Measurements from ENCODE around the gene NHEJ1. TPM values are rescaled to one million over a fixed set of nuclear protein-coding genes. Genes with fewer than 3 reads are reported as not detected.

The NHEJ1 gene
- total RNA-seq, 1 donor from 2014 or later, result 18.1 TPM

GRCh38 chr2:219035942-219036341 lies 124.7 kb downstream of the NHEJ1 start:
- Mint-ChIP-seq H3K9me3 (no peaks in the 10 kb centered on the region), H3K36me3 (ENCODE audit: low read depth) (no peaks in the 10 kb centered on the region), H3K4me1 (ENCODE audit: low read depth) (no peaks in the 10 kb centered on the region), H3K27me3 (ENCODE audit: insufficient read depth) (peaks cover 39% of the 10 kb centered on the region), H3K27ac (no peak overlapping the region), H3K4me3 (no peak overlapping the region)
- DNase-seq (ENCODE audit: low spot score), result no peak
- intact Hi-C loops (cut with micrococcal nuclease), result no loop called here

DNA sequence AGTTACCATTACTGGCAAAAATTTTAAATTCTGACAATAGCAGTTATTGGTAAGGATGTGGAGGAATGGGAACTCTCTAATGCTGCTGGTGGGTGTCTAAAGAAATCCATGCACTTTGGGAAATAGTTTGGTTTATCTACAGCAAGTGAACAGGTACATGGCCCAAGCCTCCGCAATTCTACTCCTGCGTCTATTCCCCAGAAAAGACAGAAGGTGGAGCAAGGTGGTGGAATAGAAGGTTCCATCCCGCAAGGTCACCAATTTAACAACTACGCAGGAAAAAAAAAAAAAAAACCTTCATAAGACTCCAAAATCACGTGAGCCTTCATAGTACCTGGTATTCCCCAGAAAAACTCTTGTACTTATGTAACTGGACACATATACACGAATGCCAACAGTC lies 125.8 kb downstream of the NHEJ1 start:
- peaks cover 30% of the 10 kb centered on the region for H3K27me3 Mint-ChIP-seq (ENCODE audit: insufficient read depth)
- no peak overlapping the region for H3K4me3 Mint-ChIP-seq
- intact Hi-C loops (cut with micrococcal nuclease), result no loop called here
- H3K9me3 Mint-ChIP-seq, result no peaks in the 10 kb centered on the region
- no peak overlapping the region for H3K27ac Mint-ChIP-seq
- no peaks in the 10 kb centered on the region for H3K36me3 Mint-ChIP-seq (ENCODE audit: low read depth)
- H3K4me1 Mint-ChIP-seq (ENCODE audit: low read depth), result no peaks in the 10 kb centered on the region
- DNase-seq (ENCODE audit: low spot score), result no peak

DNA sequence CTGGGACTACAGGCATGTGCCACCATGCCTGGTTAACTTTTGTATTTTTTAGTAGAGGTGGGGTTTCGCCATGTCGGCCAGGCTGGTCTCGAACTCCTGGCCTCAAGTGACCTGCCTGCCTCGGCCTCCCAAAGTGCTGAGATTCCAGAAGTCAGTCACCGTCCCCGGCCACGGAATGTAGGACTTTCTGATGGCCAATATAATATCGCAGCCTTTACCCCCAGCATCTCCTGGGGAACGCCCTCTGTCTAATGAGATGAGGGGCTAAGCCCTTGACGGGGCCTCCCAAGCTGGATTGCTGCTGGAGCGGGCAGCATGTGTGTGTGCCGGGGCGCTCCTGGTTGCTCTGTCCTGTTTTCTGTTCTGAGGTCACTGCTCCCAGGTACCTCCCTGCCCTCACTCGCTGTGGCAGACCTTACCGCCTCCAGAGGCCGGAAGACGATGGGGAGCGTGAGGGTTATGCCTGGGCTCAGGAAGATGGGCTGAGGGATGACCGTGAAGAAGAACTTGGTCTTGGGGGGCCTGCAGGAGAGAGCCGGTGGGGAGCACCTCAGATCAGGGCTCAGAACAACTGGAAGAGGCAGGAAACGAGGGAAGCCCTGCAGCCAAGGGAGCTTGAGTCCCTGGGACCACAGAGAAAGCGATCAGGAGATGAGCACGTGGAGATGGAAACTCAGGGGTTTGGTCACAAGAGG lies 128.4 kb downstream of the NHEJ1 start:
- Mint-ChIP-seq H3K36me3 (ENCODE audit: low read depth) (no peaks in the 10 kb centered on the region), H3K27me3 (ENCODE audit: insufficient read depth) (peaks cover 23% of the 10 kb centered on the region), H3K4me3 (no peak overlapping the region), H3K9me3 (no peaks in the 10 kb centered on the region), H3K27ac (no peak overlapping the region), H3K4me1 (ENCODE audit: low read depth) (no peaks in the 10 kb centered on the region)
- intact Hi-C loops (cut with micrococcal nuclease), result no loop called here
- DNase-seq (ENCODE audit: low spot score), result no peak

- no peaks in the 10 kb centered on the region for H3K4me1 Mint-ChIP-seq (ENCODE audit: low read depth)
- no peaks in the 10 kb centered on the region for H3K9me3 Mint-ChIP-seq
- intact Hi-C loops (cut with micrococcal nuclease), result no loop called here
- no peaks in the 10 kb centered on the region for H3K36me3 Mint-ChIP-seq (ENCODE audit: low read depth)
- no peak overlapping the region for H3K27ac Mint-ChIP-seq
- H3K4me3 Mint-ChIP-seq, result no peak overlapping the region
- H3K27me3 Mint-ChIP-seq (ENCODE audit: insufficient read depth), result peaks cover 19% of the 10 kb centered on the region
- no peak for DNase-seq (ENCODE audit: low spot score)
These were observed 129.4 kb downstream of the NHEJ1 start for GRCh38 chr2:219031005-219031738.

DNA sequence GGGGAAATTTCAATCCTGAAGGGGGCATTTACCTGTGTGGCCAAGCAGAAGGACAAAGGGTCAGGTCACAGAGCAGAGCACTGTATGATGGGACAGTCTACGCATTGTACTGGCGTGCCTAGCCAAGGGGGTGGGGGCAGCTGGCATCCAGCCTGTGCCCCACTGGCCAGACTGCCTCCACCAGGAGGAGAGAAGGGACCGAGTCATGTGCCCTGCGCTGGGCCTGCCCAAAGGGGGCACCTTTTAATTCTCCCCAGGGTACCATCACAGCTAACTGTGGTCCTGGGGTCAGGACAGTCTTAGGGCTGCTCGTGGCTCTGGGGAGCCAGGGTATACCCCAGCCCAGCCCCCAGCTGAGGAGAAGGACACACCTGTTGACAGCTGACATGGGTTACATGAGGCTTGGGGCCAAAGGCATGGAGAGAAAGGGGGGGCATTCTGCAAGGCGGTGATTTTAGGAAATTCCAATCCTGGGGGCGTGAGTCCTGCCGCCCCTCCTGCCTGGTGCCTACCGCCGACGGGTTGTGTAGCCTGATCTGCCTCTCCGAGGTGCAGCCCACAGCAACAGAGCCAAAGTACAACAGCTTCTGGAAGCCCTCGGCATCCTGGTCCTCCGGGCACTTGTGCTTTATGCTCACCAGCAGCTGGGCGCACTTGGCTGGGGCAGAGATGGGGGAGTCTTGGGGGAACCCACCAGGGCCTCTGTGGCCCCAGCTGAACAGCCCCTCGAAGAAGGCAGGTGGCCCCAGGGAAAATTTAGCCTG lies 130.3 kb downstream of the NHEJ1 start:
- Mint-ChIP-seq H3K9me3 (no peaks in the 10 kb centered on the region), H3K4me1 (ENCODE audit: low read depth) (no peaks in the 10 kb centered on the region), H3K4me3 (no peak overlapping the region)

DNA sequence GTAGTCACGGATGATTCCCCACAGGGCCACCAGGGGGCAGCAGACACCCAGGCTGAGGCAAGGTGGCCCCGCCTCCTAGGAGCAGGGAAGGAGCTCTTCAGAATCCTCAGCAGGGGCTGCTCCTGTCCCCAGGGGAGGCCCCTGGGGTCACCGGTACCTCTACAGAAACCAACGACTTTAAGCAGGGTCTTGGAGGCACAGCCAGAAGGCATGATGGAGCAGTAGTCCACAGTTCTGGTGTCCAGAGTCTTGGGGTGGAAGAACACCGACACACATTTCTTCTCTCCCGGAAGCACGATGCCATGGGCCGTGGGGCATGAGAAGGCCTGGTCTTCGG lies 130.8 kb downstream of the NHEJ1 start:
- no peaks in the 10 kb centered on the region for H3K36me3 Mint-ChIP-seq (ENCODE audit: low read depth)
- no peak overlapping the region for H3K27ac Mint-ChIP-seq
- intact Hi-C loops (cut with micrococcal nuclease), result loop anchor here (1.0 kb wide), 2 partner anchors 90 to 126 kb away; no protein-coding TSS in a partner anchor
- H3K4me1 Mint-ChIP-seq (ENCODE audit: low read depth), result no peaks in the 10 kb centered on the region
- peak; percentile 63 for DNase-seq (ENCODE audit: low spot score)
- no peak overlapping the region for H3K4me3 Mint-ChIP-seq
- no peaks in the 10 kb centered on the region for H3K9me3 Mint-ChIP-seq
- H3K27me3 Mint-ChIP-seq (ENCODE audit: insufficient read depth), result peaks cover 12% of the 10 kb centered on the region

More for the DNA sequence above, 130.3 kb downstream of the NHEJ1 start:
- intact Hi-C loops (cut with micrococcal nuclease), result no loop called here
- no peaks in the 10 kb centered on the region for H3K36me3 Mint-ChIP-seq (ENCODE audit: low read depth)
- H3K27me3 Mint-ChIP-seq (ENCODE audit: insufficient read depth), result peaks cover 17% of the 10 kb centered on the region
- H3K27ac Mint-ChIP-seq, result no peak overlapping the region
- DNase-seq (ENCODE audit: low spot score), result no peak

DNA sequence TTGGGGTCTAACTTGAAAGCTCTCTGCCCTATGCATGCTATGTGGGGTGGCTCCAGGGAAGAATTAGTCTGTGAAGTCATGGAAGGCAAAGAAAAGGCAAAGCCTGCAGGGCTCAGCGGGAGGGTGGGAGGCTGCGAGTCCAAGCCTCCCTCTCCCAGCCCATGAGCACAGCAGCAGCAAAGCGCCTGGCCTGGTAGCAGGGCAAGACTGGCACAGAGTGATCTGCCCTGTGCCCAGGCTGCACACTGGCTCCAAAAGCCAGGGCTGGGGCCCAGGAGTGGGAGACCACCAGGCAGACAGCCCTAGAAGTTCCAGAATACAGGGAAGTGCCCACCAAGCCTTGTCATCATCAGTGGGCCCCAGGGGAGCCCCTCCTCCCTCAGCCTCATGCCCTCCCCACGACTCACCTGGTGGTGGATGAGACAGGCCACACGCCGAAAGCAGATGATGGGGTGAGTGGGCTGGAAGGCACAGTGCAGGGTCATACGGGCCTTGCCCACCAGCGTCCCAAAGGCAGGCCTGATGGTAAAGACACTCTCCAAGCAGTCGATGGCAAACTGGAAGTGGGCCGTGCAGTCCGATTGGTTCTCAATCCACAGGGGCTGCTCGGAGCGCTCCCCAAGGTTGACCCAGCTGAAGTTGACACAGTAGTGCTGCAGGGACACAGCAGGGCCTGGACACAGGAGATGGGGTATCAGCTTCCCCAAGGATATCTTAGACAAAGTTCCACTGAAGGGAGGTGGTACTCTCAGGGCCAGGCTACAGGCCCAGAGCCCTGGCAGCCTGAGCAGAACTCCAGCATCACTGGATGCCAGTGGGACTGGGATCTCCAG lies 131.4 kb downstream of the NHEJ1 start:
- no peaks in the 10 kb centered on the region for H3K9me3 Mint-ChIP-seq
- intact Hi-C loops (cut with micrococcal nuclease), result loop anchor here (1.0 kb wide), 2 partner anchors 90 to 126 kb away; no protein-coding TSS in a partner anchor
- DNase-seq (ENCODE audit: low spot score), result no peak
- H3K4me1 Mint-ChIP-seq (ENCODE audit: low read depth), result no peaks in the 10 kb centered on the region
- H3K27ac Mint-ChIP-seq, result no peak overlapping the region
- no peak overlapping the region for H3K4me3 Mint-ChIP-seq
- peaks cover 7% of the 10 kb centered on the region for H3K27me3 Mint-ChIP-seq (ENCODE audit: insufficient read depth)
- H3K36me3 Mint-ChIP-seq (ENCODE audit: low read depth), result no peaks in the 10 kb centered on the region

GRCh38 chr2:219028141-219028540 lies 132.5 kb downstream of the NHEJ1 start:
- Mint-ChIP-seq H3K4me3 (no peak overlapping the region), H3K36me3 (ENCODE audit: low read depth) (no peaks in the 10 kb centered on the region), H3K4me1 (ENCODE audit: low read depth) (no peaks in the 10 kb centered on the region), H3K27me3 (ENCODE audit: insufficient read depth) (no peaks in the 10 kb centered on the region), H3K27ac (no peak overlapping the region), H3K9me3 (no peaks in the 10 kb centered on the region)
- intact Hi-C loops (cut with micrococcal nuclease), result no loop called here
- no peak for DNase-seq (ENCODE audit: low spot score)

DNA sequence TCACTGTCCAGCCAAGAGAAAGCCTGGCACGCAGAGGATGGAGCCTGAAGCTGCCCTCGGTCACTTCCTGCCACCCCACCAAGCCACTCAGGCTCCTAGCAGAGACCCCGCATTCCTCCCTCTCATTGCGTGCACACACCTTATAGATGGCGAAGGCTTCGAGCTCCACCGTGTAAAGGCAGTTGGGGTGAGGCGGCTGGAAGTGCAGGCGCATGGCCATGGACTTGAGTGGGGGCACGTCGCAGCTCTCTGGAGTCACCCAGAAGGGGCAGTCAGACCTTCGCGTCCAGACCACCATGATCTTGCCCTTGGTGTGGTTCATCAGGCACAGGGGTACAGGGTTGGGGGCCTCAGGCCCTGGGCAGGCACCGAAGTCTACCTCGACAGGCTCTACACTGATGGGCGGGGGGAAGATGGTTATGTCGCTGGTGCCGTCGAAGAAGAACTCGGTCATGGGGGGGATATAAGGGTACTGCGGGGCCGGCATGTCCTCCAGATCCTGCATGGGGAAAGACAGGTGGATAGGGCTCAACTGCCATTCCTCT lies 133.0 kb downstream of the NHEJ1 start:
- H3K9me3 Mint-ChIP-seq, result no peaks in the 10 kb centered on the region
- H3K27me3 Mint-ChIP-seq (ENCODE audit: insufficient read depth), result peaks cover 2% of the 10 kb centered on the region
- no peak for DNase-seq (ENCODE audit: low spot score)
- no peak overlapping the region for H3K27ac Mint-ChIP-seq
- intact Hi-C loops (cut with micrococcal nuclease), result no loop called here
- H3K36me3 Mint-ChIP-seq (ENCODE audit: low read depth), result no peaks in the 10 kb centered on the region
- no peaks in the 10 kb centered on the region for H3K4me1 Mint-ChIP-seq (ENCODE audit: low read depth)
- H3K4me3 Mint-ChIP-seq, result no peak overlapping the region

- Mint-ChIP-seq H3K27ac (no peak overlapping the region), H3K9me3 (no peaks in the 10 kb centered on the region), H3K4me3 (no peak overlapping the region), H3K4me1 (ENCODE audit: low read depth) (no peaks in the 10 kb centered on the region), H3K36me3 (ENCODE audit: low read depth) (no peaks in the 10 kb centered on the region), H3K27me3 (ENCODE audit: insufficient read depth) (peaks cover 2% of the 10 kb centered on the region)
- DNase-seq (ENCODE audit: low spot score), result no peak
- intact Hi-C loops (cut with micrococcal nuclease), result no loop called here
These were observed 133.7 kb downstream of the NHEJ1 start for GRCh38 chr2:219026946-219027345.

DNA sequence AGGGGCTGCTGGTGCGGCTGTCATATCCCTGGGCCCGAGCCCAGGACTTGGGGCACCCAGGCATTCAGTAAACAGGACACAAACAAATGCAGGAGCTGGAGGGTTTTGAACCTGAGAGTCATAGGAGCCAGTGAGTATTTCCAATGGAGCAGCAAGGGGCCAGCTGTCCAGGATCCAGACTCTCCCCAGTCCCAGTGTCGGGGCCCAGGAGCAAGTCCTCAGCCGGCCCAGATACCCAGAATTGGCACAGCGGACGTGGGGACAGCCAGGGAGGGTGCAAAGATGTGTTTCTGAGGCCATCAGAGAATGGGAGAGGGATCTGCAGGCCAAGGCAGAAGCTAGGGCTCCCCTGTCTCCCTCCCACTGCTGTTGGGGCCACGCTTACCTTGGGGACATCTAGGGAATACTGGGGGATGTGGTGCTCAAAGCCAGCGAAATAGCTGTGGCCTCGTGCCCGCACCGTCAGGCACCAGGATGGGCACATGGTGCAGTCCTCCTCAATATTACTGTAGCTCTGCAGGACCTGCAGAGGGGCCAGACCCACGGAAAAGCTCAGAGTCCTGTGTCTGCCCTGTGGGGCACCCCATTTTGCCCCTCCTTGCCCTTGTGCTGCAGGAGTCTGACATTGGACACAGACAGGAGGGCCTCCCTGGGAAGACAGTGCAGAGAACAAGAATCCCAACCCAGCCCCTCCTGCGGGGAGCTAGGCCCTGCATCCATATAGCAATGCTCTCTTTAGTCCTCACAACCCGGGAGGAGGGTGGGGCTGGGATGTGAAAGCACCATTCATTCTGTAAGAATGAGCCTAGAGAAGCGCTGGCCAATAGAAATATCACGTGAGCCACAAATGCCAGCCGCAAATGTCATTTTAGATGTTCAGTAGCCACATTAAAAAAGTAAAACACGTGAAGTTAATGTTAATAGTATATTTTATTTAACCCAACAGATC lies 134.7 kb downstream of the NHEJ1 start:
- no peaks in the 10 kb centered on the region for H3K9me3 Mint-ChIP-seq
- no peak overlapping the region for H3K4me3 Mint-ChIP-seq
- intact Hi-C loops (cut with micrococcal nuclease), result no loop called here
- peaks cover 2% of the 10 kb centered on the region for H3K27me3 Mint-ChIP-seq (ENCODE audit: insufficient read depth)
- no peaks in the 10 kb centered on the region for H3K4me1 Mint-ChIP-seq (ENCODE audit: low read depth)
- no peak for DNase-seq (ENCODE audit: low spot score)
- H3K36me3 Mint-ChIP-seq (ENCODE audit: low read depth), result no peaks in the 10 kb centered on the region
- H3K27ac Mint-ChIP-seq, result no peak overlapping the region
